Measurements from ENCODE around the gene PSMA3.
A peak's percentile ranks its signal among the peaks of the same experiment; 100 is the strongest.

The PSMA3 gene

DNA sequence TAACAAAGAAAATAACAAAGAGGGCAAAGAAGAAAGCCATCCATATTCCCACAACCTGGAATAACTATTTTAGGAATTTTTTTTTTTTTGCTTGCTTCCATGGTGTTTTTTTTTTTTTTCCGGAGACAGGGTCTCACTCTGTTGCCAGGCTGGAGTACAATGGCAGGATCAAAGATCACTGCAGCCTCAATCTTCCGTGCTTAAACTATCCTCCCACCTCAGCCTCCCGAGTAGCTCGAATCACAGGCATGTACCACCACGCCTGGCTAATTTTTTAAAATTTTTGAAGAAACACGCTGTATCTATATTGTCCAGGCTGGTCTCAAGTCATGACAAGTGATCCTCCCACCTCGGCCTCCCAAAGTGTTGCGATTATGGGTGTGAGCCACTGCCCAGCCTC lies 33.5 kb downstream of the PSMA3 start:
- no peak overlapping the region for H3K27ac ChIP-seq (ENCODE audit: extremely low read depth, low read depth, low read length)
- ChIA-PET CTCF (no interaction called here), POLR2A (interaction anchor here (0.7 to 1.4 kb wide), 2 partner anchors 15 to 20 kb away, joined by 3 read pairs; partner anchors contain the start of gene ARID4A)
- no peak for TF ChIP-seq ZBTB21 (tag by site-specific recombination; IDR thresholded peaks at IDR 0.05)
- no peak overlapping the region for H3K4me3 ChIP-seq (ENCODE audit: low read depth, low read length)
- H3K4me1 ChIP-seq (ENCODE audit: control insufficient read depth, insufficient read depth, low read length): peaks cover 10% of the 10 kb centered on the region
- H3K9me3 ChIP-seq (ENCODE audit: control insufficient read depth, insufficient read depth, low read depth, low read length): no peaks in the 10 kb centered on the region
- peaks cover 41 to 57% of the 10 kb centered on the region in 2 experiments for H3K36me3 ChIP-seq (ENCODE audit: control insufficient read depth in 2 of 2, insufficient read depth in 1 of 2, low read length in 2 of 2)

DNA sequence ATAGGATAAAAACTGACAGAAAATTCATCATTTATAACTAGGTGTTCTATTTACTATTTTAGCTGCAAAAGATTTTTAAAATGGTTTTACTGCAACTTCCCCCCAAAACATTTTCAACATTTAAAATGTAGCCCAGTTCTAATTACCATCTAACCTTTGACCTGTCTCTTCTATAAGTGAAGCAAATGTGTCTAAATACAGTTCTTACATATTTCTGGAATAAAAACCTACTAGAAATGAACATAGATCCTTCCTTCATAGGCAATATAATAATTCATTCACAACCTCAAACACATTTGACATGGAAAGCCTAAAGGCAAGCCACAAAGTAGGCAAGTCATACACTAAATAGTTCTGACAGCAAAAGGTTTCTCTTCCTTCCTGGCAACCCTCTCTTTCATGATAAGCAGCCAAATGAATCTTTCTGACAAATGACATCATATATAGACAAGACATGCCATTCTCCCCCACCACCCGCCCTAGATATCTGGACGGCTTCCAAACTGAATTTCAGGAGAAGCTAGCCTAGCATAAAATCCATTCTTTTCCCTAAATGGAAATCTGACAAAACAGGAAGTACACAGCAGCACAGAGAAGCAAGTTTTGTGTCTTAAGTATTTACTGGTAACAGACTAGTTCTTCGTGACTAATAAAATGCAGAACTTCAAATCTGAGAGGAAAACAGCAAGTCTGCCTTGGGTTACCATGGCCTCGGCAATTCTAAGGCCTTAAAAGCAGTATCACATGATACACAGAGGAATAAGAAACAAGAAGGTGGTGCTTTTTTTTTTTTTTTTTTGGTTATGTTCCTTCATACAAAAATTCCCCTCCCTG lies 36.5 kb downstream of the PSMA3 start:
- no peaks in the 10 kb centered on the region for H3K9me3 ChIP-seq (ENCODE audit: control insufficient read depth, insufficient read depth, low read depth, low read length)
- no peak overlapping the region for H3K4me3 ChIP-seq (ENCODE audit: low read depth, low read length)
- CTCF ChIA-PET: no interaction called here
- peaks cover 55 to 56% of the 10 kb centered on the region in 2 experiments for H3K36me3 ChIP-seq (ENCODE audit: control insufficient read depth in 2 of 2, insufficient read depth in 1 of 2, low read length in 2 of 2)
- POLR2A ChIA-PET: interaction anchor here (1.4 to 1.5 kb wide), 2 partner anchors 17 to 37 kb away, joined by 3 to 14 read pairs; partner anchors contain the start of genes ARID4A and PSMA3
- H3K27ac ChIP-seq (ENCODE audit: extremely low read depth, low read depth, low read length): peak overlapping the region; percentile 54
- H3K4me1 ChIP-seq (ENCODE audit: control insufficient read depth, insufficient read depth, low read length): peaks cover 10% of the 10 kb centered on the region
- TF ChIP-seq, protein P1, sequence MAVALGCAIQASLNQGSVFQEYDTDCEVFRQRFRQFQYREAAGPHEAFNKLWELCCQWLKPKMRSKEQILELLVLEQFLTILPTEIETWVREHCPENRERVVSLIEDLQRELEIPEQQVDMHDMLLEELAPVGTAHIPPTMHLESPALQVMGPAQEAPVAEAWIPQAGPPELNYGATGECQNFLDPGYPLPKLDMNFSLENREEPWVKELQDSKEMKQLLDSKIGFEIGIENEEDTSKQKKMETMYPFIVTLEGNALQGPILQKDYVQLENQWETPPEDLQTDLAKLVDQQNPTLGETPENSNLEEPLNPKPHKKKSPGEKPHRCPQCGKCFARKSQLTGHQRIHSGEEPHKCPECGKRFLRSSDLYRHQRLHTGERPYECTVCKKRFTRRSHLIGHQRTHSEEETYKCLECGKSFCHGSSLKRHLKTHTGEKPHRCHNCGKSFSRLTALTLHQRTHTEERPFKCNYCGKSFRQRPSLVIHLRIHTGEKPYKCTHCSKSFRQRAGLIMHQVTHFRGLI (tag by site-specific recombination; IDR thresholded peaks at IDR 0.05): no peak
- no peak for TF ChIP-seq ZNF214 (tag by site-specific recombination; IDR thresholded peaks at IDR 0.05; ENCODE audit: borderline replicate concordance)
- TF ChIP-seq HOXC10 (CRISPR knock-in tag; IDR thresholded peaks at IDR 0.05): no peak
- 0 out of 2 replicates have a peak, but pooled peaks have one; percentile 42 for TF ChIP-seq IKZF3 (tag by site-specific recombination; IDR thresholded peaks at IDR 0.05)
- no peak for TF ChIP-seq SCRT1 (tag by site-specific recombination; IDR thresholded peaks at IDR 0.05; ENCODE audit: borderline replicate concordance)
- no peak for TF ChIP-seq ZNF585B (tag by site-specific recombination; IDR thresholded peaks at IDR 0.05)
- TF ChIP-seq, protein P2, sequence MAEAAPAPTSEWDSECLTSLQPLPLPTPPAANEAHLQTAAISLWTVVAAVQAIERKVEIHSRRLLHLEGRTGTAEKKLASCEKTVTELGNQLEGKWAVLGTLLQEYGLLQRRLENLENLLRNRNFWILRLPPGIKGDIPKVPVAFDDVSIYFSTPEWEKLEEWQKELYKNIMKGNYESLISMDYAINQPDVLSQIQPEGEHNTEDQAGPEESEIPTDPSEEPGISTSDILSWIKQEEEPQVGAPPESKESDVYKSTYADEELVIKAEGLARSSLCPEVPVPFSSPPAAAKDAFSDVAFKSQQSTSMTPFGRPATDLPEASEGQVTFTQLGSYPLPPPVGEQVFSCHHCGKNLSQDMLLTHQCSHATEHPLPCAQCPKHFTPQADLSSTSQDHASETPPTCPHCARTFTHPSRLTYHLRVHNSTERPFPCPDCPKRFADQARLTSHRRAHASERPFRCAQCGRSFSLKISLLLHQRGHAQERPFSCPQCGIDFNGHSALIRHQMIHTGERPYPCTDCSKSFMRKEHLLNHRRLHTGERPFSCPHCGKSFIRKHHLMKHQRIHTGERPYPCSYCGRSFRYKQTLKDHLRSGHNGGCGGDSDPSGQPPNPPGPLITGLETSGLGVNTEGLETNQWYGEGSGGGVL (tag by site-specific recombination; IDR thresholded peaks at IDR 0.05): peak; percentile 51
- peak; percentile 56 for TF ChIP-seq PRDM1 (tag by site-specific recombination; IDR thresholded peaks at IDR 0.05)
- no peak for TF ChIP-seq ZNF211 (tag by site-specific recombination; IDR thresholded peaks at IDR 0.05; ENCODE audit: low read depth)
- TF ChIP-seq ZNF501 (tag by site-specific recombination; IDR thresholded peaks at IDR 0.05): no peak
- TF ChIP-seq ZNF155 (tag by site-specific recombination; IDR thresholded peaks at IDR 0.05): no peak
- no peak for TF ChIP-seq ZNF23 (tag by site-specific recombination; IDR thresholded peaks at IDR 0.05; ENCODE audit: borderline replicate concordance)
- TF ChIP-seq ZNF416 (tag by site-specific recombination; IDR thresholded peaks at IDR 0.05): no peak
- no peak for TF ChIP-seq KLF9 (tag by site-specific recombination; IDR thresholded peaks at IDR 0.05; ENCODE audit: low read depth)
- TF ChIP-seq, protein P3, sequence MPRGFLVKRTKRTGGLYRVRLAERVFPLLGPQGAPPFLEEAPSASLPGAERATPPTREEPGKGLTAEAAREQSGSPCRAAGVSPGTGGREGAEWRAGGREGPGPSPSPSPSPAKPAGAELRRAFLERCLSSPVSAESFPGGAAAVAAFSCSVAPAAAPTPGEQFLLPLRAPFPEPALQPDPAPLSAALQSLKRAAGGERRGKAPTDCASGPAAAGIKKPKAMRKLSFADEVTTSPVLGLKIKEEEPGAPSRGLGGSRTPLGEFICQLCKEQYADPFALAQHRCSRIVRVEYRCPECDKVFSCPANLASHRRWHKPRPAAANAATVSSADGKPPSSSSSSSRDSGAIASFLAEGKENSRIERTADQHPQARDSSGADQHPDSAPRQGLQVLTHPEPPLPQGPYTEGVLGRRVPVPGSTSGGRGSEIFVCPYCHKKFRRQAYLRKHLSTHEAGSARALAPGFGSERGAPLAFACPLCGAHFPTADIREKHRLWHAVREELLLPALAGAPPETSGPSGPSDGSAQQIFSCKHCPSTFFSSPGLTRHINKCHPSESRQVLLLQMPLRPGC (tag by site-specific recombination; IDR thresholded peaks at IDR 0.05): 0 out of 2 replicates have a peak, but pooled peaks have one; percentile 30
- peak; percentile 48; the same call in 1 of the 2 replicates for TF ChIP-seq SP7 (tag by site-specific recombination; IDR thresholded peaks at IDR 0.05)
- no peak for TF ChIP-seq ZBTB1 (tag by site-specific recombination; IDR thresholded peaks at IDR 0.05)
- no peak for TF ChIP-seq YY2 (tag by site-specific recombination; IDR thresholded peaks at IDR 0.05)
- 0 out of 2 replicates have a peak, but pooled peaks have one; percentile 34 for TF ChIP-seq ZBTB17 (tag by site-specific recombination; IDR thresholded peaks at IDR 0.05)
- no peak for TF ChIP-seq HOXD13 (CRISPR knock-in tag; IDR thresholded peaks at IDR 0.05; ENCODE audit: borderline replicate concordance)
- TF ChIP-seq, protein P4, sequence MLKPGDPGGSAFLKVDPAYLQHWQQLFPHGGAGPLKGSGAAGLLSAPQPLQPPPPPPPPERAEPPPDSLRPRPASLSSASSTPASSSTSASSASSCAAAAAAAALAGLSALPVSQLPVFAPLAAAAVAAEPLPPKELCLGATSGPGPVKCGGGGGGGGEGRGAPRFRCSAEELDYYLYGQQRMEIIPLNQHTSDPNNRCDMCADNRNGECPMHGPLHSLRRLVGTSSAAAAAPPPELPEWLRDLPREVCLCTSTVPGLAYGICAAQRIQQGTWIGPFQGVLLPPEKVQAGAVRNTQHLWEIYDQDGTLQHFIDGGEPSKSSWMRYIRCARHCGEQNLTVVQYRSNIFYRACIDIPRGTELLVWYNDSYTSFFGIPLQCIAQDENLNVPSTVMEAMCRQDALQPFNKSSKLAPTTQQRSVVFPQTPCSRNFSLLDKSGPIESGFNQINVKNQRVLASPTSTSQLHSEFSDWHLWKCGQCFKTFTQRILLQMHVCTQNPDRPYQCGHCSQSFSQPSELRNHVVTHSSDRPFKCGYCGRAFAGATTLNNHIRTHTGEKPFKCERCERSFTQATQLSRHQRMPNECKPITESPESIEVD (tag by site-specific recombination; IDR thresholded peaks at IDR 0.05): peak; percentile 70
- no peak for TF ChIP-seq ZNF621 (tag by site-specific recombination; IDR thresholded peaks at IDR 0.05)
- no peak for TF ChIP-seq ZNF76 (tag by site-specific recombination; IDR thresholded peaks at IDR 0.05; ENCODE audit: borderline replicate concordance, low read depth)
- TF ChIP-seq ZNF302 (tag by site-specific recombination; IDR thresholded peaks at IDR 0.05; ENCODE audit: low read depth): no peak
- no peak for TF ChIP-seq ZNF174 (tag by site-specific recombination; IDR thresholded peaks at IDR 0.05)

All from HEK293 (cell line).